ENCODE results near the gene CCDC59. TPM values are rescaled to one million over a fixed set of nuclear protein-coding genes. Genes with fewer than 3 reads are reported as not detected.

Gene CCDC59, protein sequence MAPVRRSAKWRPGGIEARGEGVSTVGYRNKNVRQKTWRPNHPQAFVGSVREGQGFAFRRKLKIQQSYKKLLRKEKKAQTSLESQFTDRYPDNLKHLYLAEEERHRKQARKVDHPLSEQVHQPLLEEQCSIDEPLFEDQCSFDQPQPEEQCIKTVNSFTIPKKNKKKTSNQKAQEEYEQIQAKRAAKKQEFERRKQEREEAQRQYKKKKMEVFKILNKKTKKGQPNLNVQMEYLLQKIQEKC
- total RNA-seq (ENCODE audit: unreplicated experiment) = 25.9 TPM
- long read RNA-seq, partial matches to known transcripts = 1 of 7 reads
- long read RNA-seq, other reads (novel, unspliced or antisense) = 0 of 7 reads

DNA sequence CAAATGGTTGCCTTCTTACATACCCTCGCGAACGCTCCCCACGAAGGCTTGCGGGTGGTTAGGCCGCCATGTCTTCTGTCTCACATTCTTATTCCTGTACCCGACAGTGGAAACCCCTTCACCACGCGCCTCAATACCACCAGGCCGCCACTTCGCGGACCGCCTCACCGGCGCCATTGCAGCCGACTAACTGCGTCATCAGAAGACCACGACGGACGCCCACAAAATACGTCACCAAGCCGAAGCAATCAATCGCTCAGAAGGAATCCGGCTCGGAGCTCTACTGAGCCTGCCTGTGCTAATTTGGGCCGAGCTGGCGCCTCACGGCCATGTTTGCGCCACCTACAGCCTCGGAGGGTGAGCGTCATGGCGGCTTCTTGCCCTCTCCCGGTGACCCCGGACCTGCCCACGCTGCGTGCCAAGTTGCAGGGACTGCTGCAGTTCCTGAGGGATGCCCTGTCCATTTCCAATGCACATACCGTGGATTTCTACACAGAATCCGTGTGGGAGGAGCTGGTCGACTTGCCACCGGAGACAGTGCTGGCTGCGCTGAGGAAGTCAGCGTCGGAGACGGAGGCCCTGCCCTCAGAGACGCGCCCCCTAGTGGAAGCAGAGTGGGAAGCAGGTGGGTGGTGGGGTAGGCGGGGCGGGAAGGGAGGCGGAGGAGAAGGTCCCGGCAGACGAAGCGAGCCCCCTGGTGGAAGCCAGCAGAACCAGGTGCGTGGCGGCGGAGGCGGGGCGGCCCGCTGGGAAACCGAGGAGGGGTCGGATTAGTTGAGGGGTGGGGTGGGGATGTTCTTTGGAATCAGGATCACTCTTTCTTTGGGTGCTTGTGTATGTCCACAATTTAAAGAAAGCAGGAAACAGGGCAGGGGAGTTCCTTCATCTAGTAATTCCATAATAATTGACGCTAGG, at the start of gene CCDC59, which contains the start of gene METTL25:
CCDC59 (minus strand) TSS at position 188 of the 915 bp plus-strand sequence; CDS start at position 177, 11 bp downstream.
METTL25 (plus strand) TSS at position 330 of the 915 bp plus-strand sequence; CDS start at position 367, 37 bp downstream.
- peaks cover 5% of the 10 kb centered on the region for H3K9me3 Mint-ChIP-seq (ENCODE audit: unreplicated experiment)
- peaks cover 6% of the 10 kb centered on the region for H3K27me3 Mint-ChIP-seq (ENCODE audit: unreplicated experiment)
- H3K4me3 Mint-ChIP-seq (ENCODE audit: unreplicated experiment) = peak within 1 kb of the TSS; percentile 99
- TF ChIP-seq, protein P1, sequence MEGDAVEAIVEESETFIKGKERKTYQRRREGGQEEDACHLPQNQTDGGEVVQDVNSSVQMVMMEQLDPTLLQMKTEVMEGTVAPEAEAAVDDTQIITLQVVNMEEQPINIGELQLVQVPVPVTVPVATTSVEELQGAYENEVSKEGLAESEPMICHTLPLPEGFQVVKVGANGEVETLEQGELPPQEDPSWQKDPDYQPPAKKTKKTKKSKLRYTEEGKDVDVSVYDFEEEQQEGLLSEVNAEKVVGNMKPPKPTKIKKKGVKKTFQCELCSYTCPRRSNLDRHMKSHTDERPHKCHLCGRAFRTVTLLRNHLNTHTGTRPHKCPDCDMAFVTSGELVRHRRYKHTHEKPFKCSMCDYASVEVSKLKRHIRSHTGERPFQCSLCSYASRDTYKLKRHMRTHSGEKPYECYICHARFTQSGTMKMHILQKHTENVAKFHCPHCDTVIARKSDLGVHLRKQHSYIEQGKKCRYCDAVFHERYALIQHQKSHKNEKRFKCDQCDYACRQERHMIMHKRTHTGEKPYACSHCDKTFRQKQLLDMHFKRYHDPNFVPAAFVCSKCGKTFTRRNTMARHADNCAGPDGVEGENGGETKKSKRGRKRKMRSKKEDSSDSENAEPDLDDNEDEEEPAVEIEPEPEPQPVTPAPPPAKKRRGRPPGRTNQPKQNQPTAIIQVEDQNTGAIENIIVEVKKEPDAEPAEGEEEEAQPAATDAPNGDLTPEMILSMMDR (IDR thresholded peaks at IDR 0.05; ENCODE audit: partially characterized antibody, unreplicated experiment) = peak; percentile 94
- DNase-seq = peak; percentile 98
- H3K36me3 Mint-ChIP-seq (ENCODE audit: unreplicated experiment) = no peaks in the 10 kb centered on the region
- peaks cover 9% of the 10 kb centered on the region for H3K4me1 Mint-ChIP-seq (ENCODE audit: low read depth, unreplicated experiment)
- H3K27ac Mint-ChIP-seq (ENCODE audit: unreplicated experiment) = peak within 1 kb of the TSS; percentile 99

DNA sequence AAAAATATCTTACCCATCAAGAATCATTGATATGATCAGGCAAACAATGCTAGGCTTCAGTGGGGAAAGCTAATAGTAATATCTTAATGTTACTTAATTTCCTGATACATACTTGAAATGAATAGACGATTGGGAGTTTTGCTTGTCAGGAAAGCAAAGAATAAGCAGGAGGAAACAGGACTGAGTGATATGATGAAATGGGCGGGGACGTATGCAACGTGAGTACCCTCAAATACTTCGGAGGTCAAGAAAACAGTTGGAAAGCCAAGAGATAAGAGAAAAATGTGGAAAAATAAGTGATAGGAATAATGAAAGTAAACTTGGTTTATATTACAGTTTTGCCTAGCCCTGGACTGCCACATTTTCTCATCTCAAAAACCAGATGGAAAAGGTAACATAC, 49.3 kb upstream of the CCDC59 start:
- TF ChIP-seq, protein P1 (IDR thresholded peaks at IDR 0.05; ENCODE audit: partially characterized antibody, unreplicated experiment) = no peak
- no peak overlapping the region for H3K27ac Mint-ChIP-seq (ENCODE audit: unreplicated experiment)
- DNase-seq = no peak
- H3K4me3 Mint-ChIP-seq (ENCODE audit: unreplicated experiment) = no peak overlapping the region
- H3K4me1 Mint-ChIP-seq (ENCODE audit: low read depth, unreplicated experiment) = no peaks in the 10 kb centered on the region
- peaks cover 1% of the 10 kb centered on the region for H3K27me3 Mint-ChIP-seq (ENCODE audit: unreplicated experiment)
- H3K36me3 Mint-ChIP-seq (ENCODE audit: unreplicated experiment) = no peaks in the 10 kb centered on the region
- H3K9me3 Mint-ChIP-seq (ENCODE audit: unreplicated experiment) = no peaks in the 10 kb centered on the region

DNA sequence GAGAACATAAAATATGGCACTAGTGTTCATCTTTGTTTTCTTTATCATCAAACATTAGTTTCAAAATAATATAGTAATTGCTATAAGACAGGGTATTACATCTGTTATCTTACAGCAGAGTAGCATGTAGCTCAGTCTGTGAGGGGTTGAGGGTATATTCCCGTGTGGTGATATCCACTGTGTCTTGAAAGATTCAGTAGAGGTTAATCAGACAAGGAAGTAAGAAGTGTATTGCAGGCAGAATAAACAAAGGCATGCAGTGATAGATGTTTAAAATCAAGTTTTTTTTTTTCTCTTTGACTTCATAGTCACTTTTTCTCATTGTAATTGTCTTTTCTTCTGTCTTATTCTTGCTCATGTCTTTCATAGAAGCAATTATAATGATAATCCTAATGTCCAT, 48.5 kb upstream of the CCDC59 start:
- Mint-ChIP-seq H3K9me3 (ENCODE audit: unreplicated experiment) (no peaks in the 10 kb centered on the region), H3K4me1 (ENCODE audit: low read depth, unreplicated experiment) (no peaks in the 10 kb centered on the region), H3K4me3 (ENCODE audit: unreplicated experiment) (no peak overlapping the region), H3K36me3 (ENCODE audit: unreplicated experiment) (no peaks in the 10 kb centered on the region), H3K27me3 (ENCODE audit: unreplicated experiment) (peaks cover 1% of the 10 kb centered on the region), H3K27ac (ENCODE audit: unreplicated experiment) (no peak overlapping the region)
- DNase-seq = no peak
- TF ChIP-seq, protein P1 (IDR thresholded peaks at IDR 0.05; ENCODE audit: partially characterized antibody, unreplicated experiment) = no peak

DNA sequence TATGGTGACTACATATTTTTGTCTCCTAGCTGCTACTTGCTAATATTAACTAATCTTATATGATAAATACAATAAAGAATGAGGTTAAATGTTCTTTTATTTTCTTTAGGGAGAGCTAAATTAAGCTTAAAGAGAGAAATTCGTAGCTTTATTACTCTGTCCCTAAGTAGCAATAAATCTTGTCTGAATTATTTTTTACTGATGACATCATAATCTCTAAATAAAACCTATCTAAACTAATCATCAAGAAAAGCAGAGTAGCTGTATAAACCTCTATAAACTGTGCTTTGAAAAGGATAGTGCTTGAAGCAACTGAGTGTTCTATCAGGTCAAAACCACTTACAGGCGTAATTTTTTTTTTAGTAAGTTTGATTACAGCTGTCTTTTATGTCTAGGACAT, 42.6 kb upstream of the CCDC59 start:
- H3K4me1 Mint-ChIP-seq (ENCODE audit: low read depth, unreplicated experiment) = no peaks in the 10 kb centered on the region
- H3K27ac Mint-ChIP-seq (ENCODE audit: unreplicated experiment) = no peak overlapping the region
- DNase-seq = no peak
- H3K9me3 Mint-ChIP-seq (ENCODE audit: unreplicated experiment) = no peaks in the 10 kb centered on the region
- TF ChIP-seq, protein P1 (IDR thresholded peaks at IDR 0.05; ENCODE audit: partially characterized antibody, unreplicated experiment) = no peak
- no peak overlapping the region for H3K4me3 Mint-ChIP-seq (ENCODE audit: unreplicated experiment)
- H3K36me3 Mint-ChIP-seq (ENCODE audit: unreplicated experiment) = no peaks in the 10 kb centered on the region
- peaks cover 1% of the 10 kb centered on the region for H3K27me3 Mint-ChIP-seq (ENCODE audit: unreplicated experiment)
